K562 (cell line): Measurements from ENCODE around the gene KCNJ9. TPM values are rescaled to one million over a fixed set of nuclear protein-coding genes. Genes with fewer than 3 reads are reported as not detected.

Experiments
- ATAC-seq: fragments of 200-7000 bp; cut with Tn5 transposase; 3 replicates; pipeline ENCODE4 v1.9.1; 2020; ENCODE audit warnings: moderate library complexity
- BruUV-seq: library from RNA; stranded (reverse); fragments of 400-500 nt; replicated peaks from 2 replicates; lab custom pipeline; 2021; lab: Mats Ljungman, UMichigan
- CTCF ChIA-PET: fragments of 300-600 bp; formaldehyde crosslinking; extraction: SDS; loops from one replicate; lab custom pipeline; 2021; ENCODE audit warnings: low intra/inter-chr PET ratio; lab: Yijun Ruan, JAX
- POLR2A ChIA-PET: fragments of 300-600, 350-650 bp; sonication (Branson Sonifier 250); formaldehyde crosslinking; extraction: SDS; loops from one replicate; lab custom pipeline; 2021; ENCODE audit warnings: antibody characterized with exemption, inconsistent platforms; lab: Yijun Ruan, JAX
- DNase-seq, 4 experiments: peaks; one replicate each; pipeline versions ENCODE4 v3.0.0 to v3.0.0-alpha.2; 2011 to 2018; ENCODE audit warnings: low spot score in 3 of 4, mixed read lengths in 3 of 4; ENCODE audit errors: extremely low read depth in 1 of 4
- FAIRE-seq: peaks from 2 replicates; lab custom pipeline; 2011; peaks lifted over from hg19 to GRCh38; lab: Jason Lieb, UNC
- H2AFZ ChIP-seq: 2 replicates; pipeline ENCODE4 v1.6.0; 2011; ENCODE audit warnings: low read depth, low read length, control low read depth, inconsistent platforms
- H3K27ac ChIP-seq: fragments of 200-600 bp; 3 replicates; pipeline ENCODE4 v1.8.0; 2011; ENCODE audit warnings: low read depth, mild to moderate bottlenecking, control low read depth, inconsistent platforms, low read length, moderate library complexity, mixed read lengths; ENCODE audit errors: extremely low read depth
- H3K27me3 ChIP-seq, 2 experiments: fragments of 300-600 bp in 1 of 2; 2 replicates in 1 of 2; 3 replicates in 1 of 2; pipeline versions ENCODE4 v1.6.0 to v1.8.0; 2011; ENCODE audit warnings: inconsistent platforms in 2 of 2, low read length in 2 of 2, mild to moderate bottlenecking in 1 of 2, mixed read lengths in 1 of 2, moderate library complexity in 1 of 2; ENCODE audit not compliant: control insufficient read depth in 2 of 2, insufficient read depth in 2 of 2
- H3K36me3 ChIP-seq: fragments of 300-600 bp; 3 replicates; pipeline ENCODE4 v1.8.0; 2011; ENCODE audit warnings: mild to moderate bottlenecking, low read length, inconsistent platforms; ENCODE audit not compliant: control insufficient read depth, insufficient read depth
- H3K4me1 ChIP-seq, 2 experiments: fragments of 200-600 bp in 1 of 2; replicated peaks in 1 of 2; 2 replicates in 1 of 2; 3 replicates in 1 of 2; pipeline versions ENCODE4 v1.5.1 to v1.8.0; 2011; ENCODE audit warnings: inconsistent platforms in 2 of 2, low read length in 2 of 2, mild to moderate bottlenecking in 1 of 2, mixed read lengths in 1 of 2, moderate library complexity in 1 of 2; ENCODE audit not compliant: control insufficient read depth in 2 of 2, insufficient read depth in 2 of 2
- H3K4me2 ChIP-seq: 2 replicates; pipeline ENCODE4 v1.6.1; 2011; ENCODE audit warnings: low read length, control low read depth, inconsistent platforms, mixed read lengths; ENCODE audit not compliant: insufficient read depth
- H3K4me3 ChIP-seq: fragments of 200-600 bp; sonication (generic), shearing (Covaris generic); 2 replicates; pipeline ENCODE4 v1.5.1; 2016; ENCODE audit warnings: control low read depth, inconsistent platforms
- H3K79me2 ChIP-seq: fragments of 200-600 bp; 3 replicates; pipeline ENCODE4 v1.8.0; 2011; ENCODE audit warnings: low read length, inconsistent platforms; ENCODE audit not compliant: control insufficient read depth, insufficient read depth
- H3K9ac ChIP-seq, 2 experiments: 2 replicates each; pipeline versions ENCODE4 v1.6.0 to v1.6.1; 2011; ENCODE audit warnings: low read depth in 2 of 2, low read length in 2 of 2, control low read depth in 1 of 2, inconsistent platforms in 1 of 2, mild to moderate bottlenecking in 1 of 2, mixed read lengths in 1 of 2; ENCODE audit not compliant: insufficient read depth in 1 of 2
- H3K9me1 ChIP-seq: one replicate; pipeline ENCODE4 v1.6.0; 2011; ENCODE audit warnings: inconsistent platforms, mild to moderate bottlenecking, low read length, moderate library complexity; ENCODE audit not compliant: control insufficient read depth, insufficient read depth
- H3K9me3 ChIP-seq: replicated peaks from 2 replicates; pipeline ENCODE4 v1.5.1; 2011; ENCODE audit warnings: low read depth, low read length, inconsistent platforms; ENCODE audit not compliant: control insufficient read depth, insufficient read depth
- H4K20me1 ChIP-seq: replicated peaks from 2 replicates; pipeline ENCODE4 v1.6.1; 2011; ENCODE audit warnings: low read length, inconsistent platforms, mixed read lengths; ENCODE audit not compliant: control insufficient read depth, insufficient read depth
- MIER1 ChIP-seq: fragments of 450-650 bp; IDR thresholded peaks from 2 replicates; pipeline ENCODE4 v1.6.1; 2016; ENCODE audit warnings: antibody characterized with exemption, mild to moderate bottlenecking, low read depth
- PRPF4 ChIP-seq: fragments of 200-400 bp; formaldehyde crosslinking; IDR thresholded peaks from one replicate; pipeline ENCODE4 v1.6.1; 2017; ENCODE audit warnings: low read length, low read depth, mild to moderate bottlenecking; ENCODE audit not compliant: insufficient read depth, poor library complexity, severe bottlenecking
- SRSF7 ChIP-seq: fragments of 200-400 bp; formaldehyde crosslinking; optimal IDR thresholded peaks from 2 replicates; pipeline ENCODE3; 2017; ENCODE audit warnings: mild to moderate bottlenecking, low read depth, low read length
- TGIF2 ChIP-seq: sonication (generic); formaldehyde crosslinking; IDR thresholded peaks from 2 replicates; pipeline ENCODE4 v1.8.1; 2022; ENCODE audit warnings: mild to moderate bottlenecking, missing genetic modification reagents, moderate library complexity
- WGBS: fragments of 100-300 bp; shearing (Covaris generic); methylation state at CpG from one replicate; pipeline ENCODE4 v1.1.6; 2016; ENCODE audit warnings: low coverage, mixed read lengths; ENCODE audit not compliant: insufficient coverage; ENCODE audit errors: missing lambda C conversion rate; 5-methylcytosine and 5-hydroxymethylcytosine counted together
- in situ Hi-C: fragments of 300-500 bp; cut with MboI; formaldehyde crosslinking; loops from 4 replicates; pipeline ENCODE4 v1.15.0; 2018; ENCODE audit warnings: inconsistent platforms, mixed read lengths
- intact Hi-C: fragments of 100-400 bp; cut with micrococcal nuclease; formaldehyde crosslinking; loops from 2 replicates; pipeline ENCODE4 v1.14.2; 2022
- polyA plus RNA-seq, 8 experiments: library from polyadenylated mRNA; depleted of rRNA in 4 of 8; stranded (reverse) in 5 of 8; unstranded in 3 of 8; fragments of >200 nt; fragmentation: Nextera tagmentation in 2 of 8; fragmentation: Illumina TruSeq in 1 of 8; extraction: Ambion mirVana in 2 of 8; extraction: Trizol in 1 of 8; gene quantifications; 2 replicates each; pipeline versions ENCODE4 v1.2.1 to v1.2.3, GENCODE V29; 2011 to 2014; ENCODE audit warnings: inconsistent platforms in 1 of 8, missing spikeins in 1 of 8
- total RNA-seq, 7 experiments: library from RNA; depleted of rRNA in 6 of 7; stranded (reverse); fragments of >200 nt in 6 of 7; fragmentation: Illumina TruSeq in 2 of 7; extraction: Trizol in 2 of 7; gene quantifications; 2 replicates each; pipeline versions ENCODE4 v1.2.1 to v1.2.3, GENCODE V29; 2011 to 2021; ENCODE audit warnings: low replicate concordance in 1 of 7
- TF ChIP-seq, protein P1 (sequence below): fragments of 450-650 bp; IDR thresholded peaks from 2 replicates; pipeline ENCODE4 v1.6.1; 2018; ENCODE audit not compliant: partially characterized antibody
- TF ChIP-seq, protein P2 (sequence below): fragments of 150-350 bp; conservative IDR thresholded peaks from 2 replicates; pipeline ENCODE4 v1.6.1; 2014; ENCODE audit warnings: low read length

KCNJ9 gene
- total and polyA plus RNA-seq, 9 of the 15 experiments (the other 6 are each of a cell fraction or from before 2014, with no cell fraction given) = not detected

DNA sequence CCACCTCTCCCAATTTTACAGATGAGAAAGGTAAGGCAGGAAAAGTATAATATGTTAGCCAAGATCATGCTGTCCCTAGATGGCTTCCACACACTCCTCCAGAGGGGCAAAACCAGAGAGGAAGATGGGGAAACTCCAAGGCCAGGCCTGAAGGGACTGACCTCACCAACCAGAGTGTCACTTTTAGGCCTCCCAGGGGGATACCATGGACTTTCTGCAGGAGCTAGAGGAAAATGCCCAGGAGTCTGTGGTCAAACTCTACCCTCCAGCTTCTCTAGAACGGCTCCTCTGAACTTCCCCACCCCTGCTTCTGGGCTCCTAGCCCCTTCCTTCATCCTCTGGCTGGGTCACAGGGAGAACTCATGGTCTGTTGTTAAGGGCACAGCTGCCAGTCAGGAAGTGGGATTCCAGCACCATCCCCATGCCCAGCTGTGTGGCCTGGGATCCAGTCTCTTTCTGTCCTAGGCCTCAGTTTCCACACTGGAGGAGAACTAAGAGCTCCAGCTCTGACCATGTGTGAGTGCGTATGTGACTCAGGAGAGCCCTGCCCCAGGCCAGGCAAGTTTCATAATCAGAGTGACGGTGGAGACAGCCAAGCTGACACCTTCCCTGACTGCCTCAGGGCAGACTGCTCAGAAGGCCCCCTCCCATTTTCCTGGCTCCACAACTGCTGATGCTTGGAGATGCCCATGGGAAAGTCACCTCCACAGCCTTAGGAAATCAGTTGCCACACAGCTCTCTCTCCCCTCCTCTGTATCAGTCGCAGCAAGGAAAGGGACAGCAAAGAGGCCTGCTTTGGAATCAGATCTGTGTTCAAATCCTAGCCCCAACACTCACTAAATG lies 15.2 kb downstream of the KCNJ9 start:
- Histone ChIP-seq H3K4me2 (no peak overlapping the region), H3K27ac (no peak overlapping the region), H3K27me3 (no peaks in the 10 kb centered on the region), H3K9me3 (no peaks in the 10 kb centered on the region), H3K4me1 (peaks cover 14 to 42% of the 10 kb centered on the region in 2 experiments; a peak in 4 of 5 replicates), H3K9ac (peak overlapping the region in 1 of 2 experiments; percentile 37; a peak in 1 of 4 replicates), H3K4me3 (no peak overlapping the region), H3K79me2 (no peaks in the 10 kb centered on the region), H3K9me1 (no peaks in the 10 kb centered on the region), H3K36me3 (no peaks in the 10 kb centered on the region), H4K20me1 (peaks cover 4% of the 10 kb centered on the region; the same call in 1 of the 2 replicates), H2AFZ (no peak overlapping the region)
- 55% methylated on average over 3 of the region's 4 CpGs for WGBS
- ChIA-PET CTCF (no interaction called here), POLR2A (interaction anchor here (0.7 to 1.2 kb wide), 7 partner anchors 11 to 283 kb away, joined by 3 to 4 read pairs (median 3); no protein-coding TSS in a partner anchor)
- DNase-seq (no peak), FAIRE-seq (peak; percentile 23), ATAC-seq (no peak)
- no TSS peak for BruUV-seq
- intact Hi-C loops = no loop called here
- TF ChIP-seq MIER1 (no peak), TGIF2 (CRISPR knock-in tag) (no peak), PRPF4 (no peak), SRSF7 (no peak)
- TF ChIP-seq, protein P1, sequence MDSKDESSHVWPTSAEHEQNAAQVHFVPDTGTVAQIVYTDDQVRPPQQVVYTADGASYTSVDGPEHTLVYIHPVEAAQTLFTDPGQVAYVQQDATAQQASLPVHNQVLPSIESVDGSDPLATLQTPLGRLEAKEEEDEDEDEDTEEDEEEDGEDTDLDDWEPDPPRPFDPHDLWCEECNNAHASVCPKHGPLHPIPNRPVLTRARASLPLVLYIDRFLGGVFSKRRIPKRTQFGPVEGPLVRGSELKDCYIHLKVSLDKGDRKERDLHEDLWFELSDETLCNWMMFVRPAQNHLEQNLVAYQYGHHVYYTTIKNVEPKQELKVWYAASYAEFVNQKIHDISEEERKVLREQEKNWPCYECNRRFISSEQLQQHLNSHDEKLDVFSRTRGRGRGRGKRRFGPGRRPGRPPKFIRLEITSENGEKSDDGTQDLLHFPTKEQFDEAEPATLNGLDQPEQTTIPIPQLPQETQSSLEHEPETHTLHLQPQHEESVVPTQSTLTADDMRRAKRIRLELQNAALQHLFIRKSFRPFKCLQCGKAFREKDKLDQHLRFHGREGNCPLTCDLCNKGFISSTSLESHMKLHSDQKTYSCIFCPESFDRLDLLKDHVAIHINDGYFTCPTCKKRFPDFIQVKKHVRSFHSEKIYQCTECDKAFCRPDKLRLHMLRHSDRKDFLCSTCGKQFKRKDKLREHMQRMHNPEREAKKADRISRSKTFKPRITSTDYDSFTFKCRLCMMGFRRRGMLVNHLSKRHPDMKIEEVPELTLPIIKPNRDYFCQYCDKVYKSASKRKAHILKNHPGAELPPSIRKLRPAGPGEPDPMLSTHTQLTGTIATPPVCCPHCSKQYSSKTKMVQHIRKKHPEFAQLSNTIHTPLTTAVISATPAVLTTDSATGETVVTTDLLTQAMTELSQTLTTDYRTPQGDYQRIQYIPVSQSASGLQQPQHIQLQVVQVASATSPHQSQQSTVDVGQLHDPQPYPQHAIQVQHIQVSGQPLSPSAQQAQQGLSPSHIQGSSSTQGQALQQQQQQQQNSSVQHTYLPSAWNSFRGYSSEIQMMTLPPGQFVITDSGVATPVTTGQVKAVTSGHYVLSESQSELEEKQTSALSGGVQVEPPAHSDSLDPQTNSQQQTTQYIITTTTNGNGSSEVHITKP = peak; percentile 40
- TF ChIP-seq, protein P2, sequence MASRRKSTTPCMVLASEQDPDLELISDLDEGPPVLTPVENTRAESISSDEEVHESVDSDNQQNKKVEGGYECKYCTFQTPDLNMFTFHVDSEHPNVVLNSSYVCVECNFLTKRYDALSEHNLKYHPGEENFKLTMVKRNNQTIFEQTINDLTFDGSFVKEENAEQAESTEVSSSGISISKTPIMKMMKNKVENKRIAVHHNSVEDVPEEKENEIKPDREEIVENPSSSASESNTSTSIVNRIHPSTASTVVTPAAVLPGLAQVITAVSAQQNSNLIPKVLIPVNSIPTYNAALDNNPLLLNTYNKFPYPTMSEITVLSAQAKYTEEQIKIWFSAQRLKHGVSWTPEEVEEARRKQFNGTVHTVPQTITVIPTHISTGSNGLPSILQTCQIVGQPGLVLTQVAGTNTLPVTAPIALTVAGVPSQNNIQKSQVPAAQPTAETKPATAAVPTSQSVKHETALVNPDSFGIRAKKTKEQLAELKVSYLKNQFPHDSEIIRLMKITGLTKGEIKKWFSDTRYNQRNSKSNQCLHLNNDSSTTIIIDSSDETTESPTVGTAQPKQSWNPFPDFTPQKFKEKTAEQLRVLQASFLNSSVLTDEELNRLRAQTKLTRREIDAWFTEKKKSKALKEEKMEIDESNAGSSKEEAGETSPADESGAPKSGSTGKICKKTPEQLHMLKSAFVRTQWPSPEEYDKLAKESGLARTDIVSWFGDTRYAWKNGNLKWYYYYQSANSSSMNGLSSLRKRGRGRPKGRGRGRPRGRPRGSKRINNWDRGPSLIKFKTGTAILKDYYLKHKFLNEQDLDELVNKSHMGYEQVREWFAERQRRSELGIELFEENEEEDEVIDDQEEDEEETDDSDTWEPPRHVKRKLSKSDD = no peak
- in situ Hi-C loops = no loop called here
